ENCODE results near the gene CD46.

Gene CD46

DNA sequence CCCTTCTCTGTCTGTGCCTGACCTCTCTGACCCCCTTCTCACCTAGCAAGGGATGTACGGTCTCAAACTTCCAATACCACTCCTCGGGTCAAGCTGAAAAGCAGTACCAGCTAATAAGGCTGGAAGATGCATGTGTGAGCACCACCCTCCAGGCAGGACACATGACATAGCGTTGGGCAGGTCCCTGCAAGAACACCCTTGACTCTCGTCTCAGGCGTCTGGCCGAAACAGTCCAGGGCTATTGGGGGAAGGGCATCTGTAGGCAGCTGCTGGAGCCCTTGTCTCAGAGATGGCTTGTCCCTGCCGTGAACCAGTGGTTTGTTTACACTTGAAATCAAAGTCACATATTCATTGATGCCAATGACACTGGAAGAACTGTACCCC is 56.5 kb downstream of the CD46 start:
- TF ChIP-seq, protein P1, sequence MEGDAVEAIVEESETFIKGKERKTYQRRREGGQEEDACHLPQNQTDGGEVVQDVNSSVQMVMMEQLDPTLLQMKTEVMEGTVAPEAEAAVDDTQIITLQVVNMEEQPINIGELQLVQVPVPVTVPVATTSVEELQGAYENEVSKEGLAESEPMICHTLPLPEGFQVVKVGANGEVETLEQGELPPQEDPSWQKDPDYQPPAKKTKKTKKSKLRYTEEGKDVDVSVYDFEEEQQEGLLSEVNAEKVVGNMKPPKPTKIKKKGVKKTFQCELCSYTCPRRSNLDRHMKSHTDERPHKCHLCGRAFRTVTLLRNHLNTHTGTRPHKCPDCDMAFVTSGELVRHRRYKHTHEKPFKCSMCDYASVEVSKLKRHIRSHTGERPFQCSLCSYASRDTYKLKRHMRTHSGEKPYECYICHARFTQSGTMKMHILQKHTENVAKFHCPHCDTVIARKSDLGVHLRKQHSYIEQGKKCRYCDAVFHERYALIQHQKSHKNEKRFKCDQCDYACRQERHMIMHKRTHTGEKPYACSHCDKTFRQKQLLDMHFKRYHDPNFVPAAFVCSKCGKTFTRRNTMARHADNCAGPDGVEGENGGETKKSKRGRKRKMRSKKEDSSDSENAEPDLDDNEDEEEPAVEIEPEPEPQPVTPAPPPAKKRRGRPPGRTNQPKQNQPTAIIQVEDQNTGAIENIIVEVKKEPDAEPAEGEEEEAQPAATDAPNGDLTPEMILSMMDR (IDR thresholded peaks at IDR 0.05; ENCODE audit: low read depth, low read length) = no peak
- peaks cover 3% of the 10 kb centered on the region; the same call in 1 of the 2 replicates for H3K36me3 ChIP-seq
- H3K9me3 ChIP-seq = no peaks in the 10 kb centered on the region
- no peak for DNase-seq
- no peak overlapping the region for H3K4me3 ChIP-seq (ENCODE audit: low read depth, low read length)
- no peaks in the 10 kb centered on the region for H3K27me3 ChIP-seq
- H3K4me1 ChIP-seq = peaks cover 3% of the 10 kb centered on the region; the same call in 1 of the 2 replicates

DNA sequence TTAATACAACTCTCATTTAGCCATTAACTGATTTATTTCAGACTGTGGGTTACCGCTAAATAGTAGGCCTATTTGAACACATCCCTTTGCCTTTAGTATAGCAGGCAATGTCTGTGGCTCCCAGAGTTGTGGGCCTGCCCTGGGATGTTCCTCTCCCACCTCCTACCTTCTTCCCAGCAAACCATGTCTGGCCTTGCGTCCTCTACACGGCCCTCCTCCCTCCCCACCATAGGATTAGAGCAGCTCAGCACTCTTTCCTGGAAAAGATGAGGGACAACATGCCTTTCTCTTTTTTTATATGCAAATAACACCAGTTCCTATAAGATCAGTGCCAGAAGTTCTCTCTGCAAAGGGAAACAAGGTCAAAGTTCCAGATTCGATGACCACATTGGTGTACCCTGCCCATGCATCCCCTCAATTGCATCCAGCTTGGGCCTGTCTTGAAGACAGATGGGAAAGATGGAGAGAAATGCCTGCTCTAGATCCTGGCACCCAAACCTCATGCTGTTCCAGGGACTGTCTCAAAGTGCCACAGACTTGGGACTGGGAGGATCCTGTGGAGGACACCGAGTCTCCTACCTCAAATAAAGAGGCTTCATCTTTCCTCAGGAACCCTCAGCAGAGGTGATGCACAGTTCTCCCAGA is 57.2 kb downstream of the CD46 start:
- Histone ChIP-seq H3K27me3 (no peaks in the 10 kb centered on the region), H3K4me3 (ENCODE audit: low read depth, low read length) (no peak overlapping the region), H3K36me3 (peaks cover 3% of the 10 kb centered on the region; the same call in 1 of the 2 replicates), H3K4me1 (peaks cover 3% of the 10 kb centered on the region; the same call in 1 of the 2 replicates), H3K9me3 (no peaks in the 10 kb centered on the region)
- TF ChIP-seq, protein P1 (IDR thresholded peaks at IDR 0.05; ENCODE audit: low read depth, low read length) = no peak
- DNase-seq = no peak

DNA sequence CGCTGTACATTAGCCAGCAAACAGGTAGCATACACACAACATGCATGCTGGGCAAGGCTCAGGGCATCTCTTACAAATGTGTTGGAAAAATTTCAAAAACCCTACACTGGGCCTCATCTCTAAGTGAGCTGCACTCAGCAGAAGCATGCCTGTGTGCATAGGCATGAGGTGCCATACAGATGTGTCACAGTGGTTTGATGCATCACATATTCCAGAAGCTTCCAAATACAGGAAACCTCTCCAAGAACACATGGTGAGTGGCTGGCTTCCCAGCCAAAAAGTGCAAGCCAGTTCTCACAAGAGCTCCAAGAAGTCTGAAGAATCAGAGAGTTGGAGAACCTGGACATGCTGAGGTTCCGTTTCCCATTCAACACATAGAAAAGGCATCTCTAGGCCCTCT is 58.3 kb downstream of the CD46 start:
- DNase-seq = no peak

DNA sequence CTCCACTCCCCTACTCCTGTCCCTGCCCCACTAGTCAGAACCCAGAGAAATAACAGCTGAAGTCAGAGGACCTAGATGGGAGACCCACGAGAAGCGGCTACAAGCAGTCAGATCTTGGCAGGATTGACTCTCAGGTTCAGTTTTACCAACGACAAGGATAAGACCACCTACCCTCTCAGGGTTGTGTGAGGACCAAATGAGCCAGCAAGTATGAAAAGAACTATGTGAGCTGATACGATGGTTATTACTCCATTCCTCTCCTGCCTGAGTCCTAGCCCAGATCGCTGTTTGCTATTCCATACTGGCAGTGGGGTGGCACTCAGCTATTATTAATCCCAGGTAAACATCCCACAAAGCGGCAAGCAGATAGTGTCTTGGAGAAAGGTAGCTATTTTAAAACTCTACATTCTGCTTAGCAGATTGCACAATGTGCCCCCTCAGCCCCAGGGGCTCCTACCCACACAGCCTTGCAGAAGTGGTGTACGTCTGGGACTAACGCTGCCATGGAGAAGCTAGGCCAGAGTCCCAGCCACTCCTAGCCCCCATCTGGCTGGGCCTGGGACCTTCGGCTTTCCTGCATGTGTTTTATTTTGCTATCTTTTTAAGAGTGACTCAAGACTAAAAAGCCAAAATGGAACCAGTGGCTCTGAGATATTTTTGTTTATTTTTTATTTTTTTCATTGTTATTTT is 58.9 kb downstream of the CD46 start:
- Histone ChIP-seq H3K4me3 (ENCODE audit: low read depth, low read length) (no peak overlapping the region), H3K36me3 (peaks cover 3% of the 10 kb centered on the region; the same call in 1 of the 2 replicates), H3K4me1 (peaks cover 1% of the 10 kb centered on the region; the same call in 1 of the 2 replicates), H3K27me3 (no peaks in the 10 kb centered on the region), H3K9me3 (no peaks in the 10 kb centered on the region)
- no peak for DNase-seq
- TF ChIP-seq, protein P1 (IDR thresholded peaks at IDR 0.05; ENCODE audit: low read depth, low read length) = no peak

More for the DNA sequence above, 58.3 kb downstream of the CD46 start:
- no peaks in the 10 kb centered on the region for H3K27me3 ChIP-seq
- no peak overlapping the region for H3K4me3 ChIP-seq (ENCODE audit: low read depth, low read length)
- H3K36me3 ChIP-seq = peaks cover 3% of the 10 kb centered on the region; the same call in 1 of the 2 replicates
- H3K9me3 ChIP-seq = no peaks in the 10 kb centered on the region
- H3K4me1 ChIP-seq = peaks cover 3% of the 10 kb centered on the region; the same call in 1 of the 2 replicates
- TF ChIP-seq, protein P1 (IDR thresholded peaks at IDR 0.05; ENCODE audit: low read depth, low read length) = no peak

DNA sequence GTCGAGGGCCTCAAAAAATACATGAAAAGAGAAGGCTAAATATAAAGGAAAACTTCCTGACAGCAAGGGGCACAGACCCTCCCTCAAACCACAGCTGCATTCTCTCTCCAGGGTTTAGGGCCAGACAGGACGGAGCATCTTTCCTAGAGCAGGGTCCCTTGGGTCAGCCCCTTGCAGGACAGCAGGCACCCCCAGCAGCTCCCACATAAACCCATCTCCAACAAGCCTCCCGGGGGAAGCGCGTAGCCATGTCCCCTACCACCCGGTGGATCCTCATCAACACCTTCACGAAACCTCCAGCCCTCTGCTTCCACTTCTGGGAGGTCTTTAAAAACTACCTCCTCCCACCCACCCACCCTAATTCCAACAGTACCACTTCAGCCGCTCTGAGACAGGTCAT is 59.5 kb downstream of the CD46 start:
- Histone ChIP-seq H3K9me3 (no peaks in the 10 kb centered on the region), H3K4me1 (no peaks in the 10 kb centered on the region), H3K36me3 (peaks cover 3% of the 10 kb centered on the region; the same call in 1 of the 2 replicates), H3K27me3 (no peaks in the 10 kb centered on the region), H3K4me3 (ENCODE audit: low read depth, low read length) (no peak overlapping the region)
- TF ChIP-seq, protein P1 (IDR thresholded peaks at IDR 0.05; ENCODE audit: low read depth, low read length) = no peak
- no peak for DNase-seq
